Measurements from ENCODE around the gene KCTD11. TPM values are rescaled to one million over a fixed set of nuclear protein-coding genes. Genes with fewer than 3 reads are reported as not detected.
"Not testable (repeated sequence)": the region's sequence is repeated elsewhere in the genome, so short reads cannot be mapped to it uniquely, and the experiment has no call there.

KCTD11 gene
- total RNA-seq, 2 donors from 2014 or later: 3.6 to 10.1 TPM

- ATAC-seq (peak; percentile 3 to 22), DNase-seq (ENCODE audit: low spot score in 2 of 2) (no peak)
- Mint-ChIP-seq H3K36me3 (peaks cover 4 to 24% of the 10 kb centered on the region in 2 donors), H3K9me3 (no peaks in the 10 kb centered on the region), H3K27ac (peak overlapping the region; percentile 3 to 14)
Measured at GRCh38 chr17:7354262-7354843, 2.4 kb downstream of the KCTD11 start.

- DNase-seq (ENCODE audit: low spot score in 2 of 2): no peak
- Mint-ChIP-seq H3K27ac (peak within 1 kb of the TSS; percentile 14 to 29), H3K36me3 (peaks cover 4 to 24% of the 10 kb centered on the region in 2 donors), H3K9me3 (no peaks in the 10 kb centered on the region)
- no peak for ATAC-seq
Measured at GRCh38 chr17:7355053-7355452, 3.1 kb downstream of the KCTD11 start, which contains the start of gene TMEM95. Gene TMEM95 (plus strand): TSS chr17:7355156. CDS start chr17:7355205, 49 bp downstream.

GRCh38 chr17:7355573-7355972, 3.6 kb downstream of the KCTD11 start:
- no peak for ATAC-seq
- no peaks in the 10 kb centered on the region for H3K9me3 Mint-ChIP-seq
- DNase-seq (ENCODE audit: low spot score in 2 of 2): no peak
- peaks cover 4 to 19% of the 10 kb centered on the region in 2 donors for H3K36me3 Mint-ChIP-seq
- H3K27ac Mint-ChIP-seq: no peak overlapping the region

GRCh38 chr17:7356072-7356549, 4.1 kb downstream of the KCTD11 start:
- H3K27ac Mint-ChIP-seq: no peak overlapping the region
- no peaks in the 10 kb centered on the region for H3K9me3 Mint-ChIP-seq
- peak; percentile 86 to 93 for DNase-seq (ENCODE audit: low spot score in 2 of 2)
- ATAC-seq: peak; percentile 50 to 69
- H3K36me3 Mint-ChIP-seq: peaks cover 4 to 13% of the 10 kb centered on the region in 2 donors

- Mint-ChIP-seq H3K9me3 (no peaks in the 10 kb centered on the region), H3K27ac (no peak overlapping the region), H3K36me3 (peaks cover 4 to 8% of the 10 kb centered on the region in 2 donors)
- ATAC-seq: no peak
- DNase-seq (ENCODE audit: low spot score in 2 of 2): no peak
Measured at GRCh38 chr17:7356756-7357155, 4.8 kb downstream of the KCTD11 start.

- Mint-ChIP-seq H3K27ac (no peak overlapping the region), H3K36me3 (peaks cover 4 to 7% of the 10 kb centered on the region in 2 donors), H3K9me3 (no peaks in the 10 kb centered on the region)
- DNase-seq (ENCODE audit: low spot score in 2 of 2) (no peak), ATAC-seq (no peak)
Measured at GRCh38 chr17:7357381-7357780, 5.4 kb downstream of the KCTD11 start.

- Mint-ChIP-seq H3K27ac (no peak overlapping the region), H3K9me3 (no peaks in the 10 kb centered on the region), H3K36me3 (no peaks in the 10 kb centered on the region)
- DNase-seq (ENCODE audit: low spot score in 2 of 2): no peak
- ATAC-seq: no peak
Measured at GRCh38 chr17:7361906-7362305, 9.9 kb downstream of the KCTD11 start.

GRCh38 chr17:7363311-7363710, 11.3 kb downstream of the KCTD11 start:
- Mint-ChIP-seq H3K27ac (no peak overlapping the region), H3K36me3 (no peaks in the 10 kb centered on the region), H3K9me3 (no peaks in the 10 kb centered on the region)
- ATAC-seq: no peak
- DNase-seq (ENCODE audit: low spot score in 2 of 2): no peak

GRCh38 chr17:7365963-7366362, 14.0 kb downstream of the KCTD11 start:
- not testable (repeated sequence) for H3K36me3 Mint-ChIP-seq; ATAC-seq; H3K27ac Mint-ChIP-seq; DNase-seq (ENCODE audit: low spot score in 2 of 2); H3K9me3 Mint-ChIP-seq

- no peaks in the 10 kb centered on the region for H3K36me3 Mint-ChIP-seq
- no peaks in the 10 kb centered on the region for H3K9me3 Mint-ChIP-seq
- DNase-seq (ENCODE audit: low spot score in 2 of 2): no peak
Measured at GRCh38 chr17:7367083-7367482, 15.1 kb downstream of the KCTD11 start.

GRCh38 chr17:7367918-7368598, 16.1 kb downstream of the KCTD11 start:
- no peak overlapping the region for H3K27ac Mint-ChIP-seq
- DNase-seq (ENCODE audit: low spot score in 2 of 2): no peak
- no peaks in the 10 kb centered on the region for H3K36me3 Mint-ChIP-seq
- H3K9me3 Mint-ChIP-seq: no peaks in the 10 kb centered on the region
- ATAC-seq: no peak

More at GRCh38 chr17:7367083-7367482, 15.1 kb downstream of the KCTD11 start:
- H3K27ac Mint-ChIP-seq: no peak overlapping the region
- no peak for ATAC-seq

- ATAC-seq; H3K27ac Mint-ChIP-seq; H3K36me3 Mint-ChIP-seq; DNase-seq (ENCODE audit: low spot score in 2 of 2); H3K9me3 Mint-ChIP-seq: not testable (repeated sequence)
Measured at GRCh38 chr17:7368599-7368994, 16.6 kb downstream of the KCTD11 start.

- ATAC-seq: no peak
- Mint-ChIP-seq H3K9me3 (no peaks in the 10 kb centered on the region), H3K36me3 (no peaks in the 10 kb centered on the region), H3K27ac (no peak overlapping the region)
- no peak for DNase-seq (ENCODE audit: low spot score in 2 of 2)
Measured at GRCh38 chr17:7369825-7370224, 17.9 kb downstream of the KCTD11 start.

- no peak for ATAC-seq
- DNase-seq (ENCODE audit: low spot score in 2 of 2): no peak
- Mint-ChIP-seq H3K27ac (no peak overlapping the region), H3K9me3 (no peaks in the 10 kb centered on the region), H3K36me3 (no peaks in the 10 kb centered on the region)
Measured at GRCh38 chr17:7370853-7371252, 18.9 kb downstream of the KCTD11 start.

- H3K36me3 Mint-ChIP-seq: peaks cover 0 to 5% of the 10 kb centered on the region in 2 donors
- no peak overlapping the region for H3K27ac Mint-ChIP-seq
- H3K9me3 Mint-ChIP-seq: peaks cover 0 to 5% of the 10 kb centered on the region in 2 donors
- ATAC-seq (no peak), DNase-seq (ENCODE audit: low spot score in 2 of 2) (no peak)
Measured at GRCh38 chr17:7374353-7374752, 22.4 kb downstream of the KCTD11 start.

GRCh38 chr17:7379134-7379533, 27.2 kb downstream of the KCTD11 start:
- Mint-ChIP-seq H3K36me3 (peaks cover 0 to 6% of the 10 kb centered on the region in 2 donors), H3K9me3 (peaks cover 0 to 6% of the 10 kb centered on the region in 2 donors), H3K27ac (no peak overlapping the region)
- no peak for ATAC-seq
- DNase-seq (ENCODE audit: low spot score in 2 of 2): no peak

GRCh38 chr17:7380321-7380720, 28.4 kb downstream of the KCTD11 start:
- peaks cover 0 to 6% of the 10 kb centered on the region in 2 donors for H3K9me3 Mint-ChIP-seq
- ATAC-seq: no peak
- no peak for DNase-seq (ENCODE audit: low spot score in 2 of 2)
- H3K27ac Mint-ChIP-seq: no peak overlapping the region
- H3K36me3 Mint-ChIP-seq: peaks cover 0 to 6% of the 10 kb centered on the region in 2 donors
